ENCODE measurements around the gene CHI3L1. TPM values are rescaled to one million over a fixed set of nuclear protein-coding genes. Genes with fewer than 3 reads are reported as not detected.

CHI3L1 gene
- total RNA-seq, 1 donor from 2014 or later = 1.0 TPM

- Histone ChIP-seq H3K9ac (ENCODE audit: low read depth in 1 of 3, low read length in 3 of 3) (no peak overlapping the region), H3K36me3 (ENCODE audit: control insufficient read depth in 3 of 3, insufficient read depth in 3 of 3, low read length in 3 of 3) (no peaks in the 10 kb centered on the region)
Observed at GRCh38 chr1:203197625-203198024, 11.1 kb upstream of the CHI3L1 start.

GRCh38 chr1:203196371-203196770, 9.9 kb upstream of the CHI3L1 start:
- H3K9me3 ChIP-seq (ENCODE audit: control insufficient read depth in 3 of 3, low read length in 3 of 3) = no peaks in the 10 kb centered on the region
- no peaks in the 10 kb centered on the region for H3K27me3 ChIP-seq (ENCODE audit: control insufficient read depth in 3 of 3, insufficient read depth in 3 of 3, low read length in 3 of 3)
- H3K36me3 ChIP-seq (ENCODE audit: control insufficient read depth in 3 of 3, insufficient read depth in 3 of 3, low read length in 3 of 3) = no peaks in the 10 kb centered on the region
- peak overlapping the region; percentile 20 for H3K27ac ChIP-seq (ENCODE audit: low read depth, low read length)
- no peak overlapping the region for H3K4me3 ChIP-seq (ENCODE audit: low read length in 3 of 3)
- H3K9ac ChIP-seq (ENCODE audit: low read depth in 1 of 3, low read length in 3 of 3) = no peak overlapping the region
- H3K4me1 ChIP-seq (ENCODE audit: control insufficient read depth in 3 of 3, insufficient read depth in 3 of 3, low read length in 3 of 3) = peaks cover 22 to 49% (median 26%) of the 10 kb centered on the region in 3 donors

More at GRCh38 chr1:203197625-203198024, 11.1 kb upstream of the CHI3L1 start:
- Histone ChIP-seq H3K27ac (ENCODE audit: low read depth, low read length) (no peak overlapping the region), H3K27me3 (ENCODE audit: control insufficient read depth in 3 of 3, insufficient read depth in 3 of 3, low read length in 3 of 3) (no peaks in the 10 kb centered on the region), H3K4me1 (ENCODE audit: control insufficient read depth in 3 of 3, insufficient read depth in 3 of 3, low read length in 3 of 3) (peaks cover 22 to 60% (median 35%) of the 10 kb centered on the region in 3 donors), H3K4me3 (ENCODE audit: low read length in 3 of 3) (no peak overlapping the region), H3K9me3 (ENCODE audit: control insufficient read depth in 3 of 3, low read length in 3 of 3) (no peaks in the 10 kb centered on the region)

GRCh38 chr1:203190949-203191348, 4.4 kb upstream of the CHI3L1 start:
- peaks cover 0 to 3% (median 0%) of the 10 kb centered on the region in 3 donors for H3K9me3 ChIP-seq (ENCODE audit: control insufficient read depth in 3 of 3, low read length in 3 of 3)
- H3K4me1 ChIP-seq (ENCODE audit: control insufficient read depth in 3 of 3, insufficient read depth in 3 of 3, low read length in 3 of 3) = peaks cover 7 to 14% (median 8%) of the 10 kb centered on the region in 3 donors
- H3K27me3 ChIP-seq (ENCODE audit: control insufficient read depth in 3 of 3, insufficient read depth in 3 of 3, low read length in 3 of 3) = no peaks in the 10 kb centered on the region
- H3K36me3 ChIP-seq (ENCODE audit: control insufficient read depth in 3 of 3, insufficient read depth in 3 of 3, low read length in 3 of 3) = no peaks in the 10 kb centered on the region
- H3K9ac ChIP-seq (ENCODE audit: low read depth in 1 of 3, low read length in 3 of 3) = no peak overlapping the region
- no peak overlapping the region for H3K4me3 ChIP-seq (ENCODE audit: low read length in 3 of 3)
- H3K27ac ChIP-seq (ENCODE audit: low read depth, low read length) = no peak overlapping the region

- Histone ChIP-seq H3K9ac (ENCODE audit: low read depth in 1 of 3, low read length in 3 of 3) (no peak overlapping the region), H3K4me3 (ENCODE audit: low read length in 3 of 3) (no peak overlapping the region), H3K4me1 (ENCODE audit: control insufficient read depth in 3 of 3, insufficient read depth in 3 of 3, low read length in 3 of 3) (peaks cover 7 to 14% (median 8%) of the 10 kb centered on the region in 3 donors), H3K27ac (ENCODE audit: low read depth, low read length) (no peak overlapping the region), H3K9me3 (ENCODE audit: control insufficient read depth in 3 of 3, low read length in 3 of 3) (peaks cover 0 to 3% (median 0%) of the 10 kb centered on the region in 3 donors), H3K36me3 (ENCODE audit: control insufficient read depth in 3 of 3, insufficient read depth in 3 of 3, low read length in 3 of 3) (no peaks in the 10 kb centered on the region), H3K27me3 (ENCODE audit: control insufficient read depth in 3 of 3, insufficient read depth in 3 of 3, low read length in 3 of 3) (no peaks in the 10 kb centered on the region)
Observed at GRCh38 chr1:203189951-203190352, 3.4 kb upstream of the CHI3L1 start.

- H3K9ac ChIP-seq (ENCODE audit: low read depth in 1 of 3, low read length in 3 of 3) = no peak overlapping the region
- H3K36me3 ChIP-seq (ENCODE audit: control insufficient read depth in 3 of 3, insufficient read depth in 3 of 3, low read length in 3 of 3) = no peaks in the 10 kb centered on the region
- H3K4me3 ChIP-seq (ENCODE audit: low read length in 3 of 3) = no peak overlapping the region
- peaks cover 7 to 14% (median 8%) of the 10 kb centered on the region in 3 donors for H3K4me1 ChIP-seq (ENCODE audit: control insufficient read depth in 3 of 3, insufficient read depth in 3 of 3, low read length in 3 of 3)
- H3K27ac ChIP-seq (ENCODE audit: low read depth, low read length) = no peak overlapping the region
- H3K27me3 ChIP-seq (ENCODE audit: control insufficient read depth in 3 of 3, insufficient read depth in 3 of 3, low read length in 3 of 3) = no peaks in the 10 kb centered on the region
- H3K9me3 ChIP-seq (ENCODE audit: control insufficient read depth in 3 of 3, low read length in 3 of 3) = peaks cover 0 to 3% (median 0%) of the 10 kb centered on the region in 3 donors
Observed at GRCh38 chr1:203188686-203189232, 2.3 kb upstream of the CHI3L1 start.

GRCh38 chr1:203187689-203188264, 1.3 kb upstream of the CHI3L1 start:
- H3K4me3 ChIP-seq (ENCODE audit: low read length in 3 of 3) = no peak overlapping the region
- no peaks in the 10 kb centered on the region for H3K36me3 ChIP-seq (ENCODE audit: control insufficient read depth in 3 of 3, insufficient read depth in 3 of 3, low read length in 3 of 3)
- no peak overlapping the region for H3K27ac ChIP-seq (ENCODE audit: low read depth, low read length)
- H3K27me3 ChIP-seq (ENCODE audit: control insufficient read depth in 3 of 3, insufficient read depth in 3 of 3, low read length in 3 of 3) = no peaks in the 10 kb centered on the region
- peaks cover 7 to 14% (median 8%) of the 10 kb centered on the region in 3 donors for H3K4me1 ChIP-seq (ENCODE audit: control insufficient read depth in 3 of 3, insufficient read depth in 3 of 3, low read length in 3 of 3)
- H3K9me3 ChIP-seq (ENCODE audit: control insufficient read depth in 3 of 3, low read length in 3 of 3) = peaks cover 0 to 3% (median 0%) of the 10 kb centered on the region in 3 donors
- H3K9ac ChIP-seq (ENCODE audit: low read depth in 1 of 3, low read length in 3 of 3) = no peak overlapping the region

- Histone ChIP-seq H3K4me3 (ENCODE audit: low read length in 3 of 3) (no peak overlapping the region), H3K27ac (ENCODE audit: low read depth, low read length) (no peak overlapping the region), H3K36me3 (ENCODE audit: control insufficient read depth in 3 of 3, insufficient read depth in 3 of 3, low read length in 3 of 3) (no peaks in the 10 kb centered on the region), H3K9ac (ENCODE audit: low read depth in 1 of 3, low read length in 3 of 3) (peak overlapping the region in 1 of 3 donors; percentile 11), H3K9me3 (ENCODE audit: control insufficient read depth in 3 of 3, low read length in 3 of 3) (peaks cover 0 to 3% (median 0%) of the 10 kb centered on the region in 3 donors), H3K27me3 (ENCODE audit: control insufficient read depth in 3 of 3, insufficient read depth in 3 of 3, low read length in 3 of 3) (no peaks in the 10 kb centered on the region), H3K4me1 (ENCODE audit: control insufficient read depth in 3 of 3, insufficient read depth in 3 of 3, low read length in 3 of 3) (peaks cover 7 to 14% (median 8%) of the 10 kb centered on the region in 3 donors)
Observed at GRCh38 chr1:203187304-203187685, 791 bp upstream of the CHI3L1 start.

- Histone ChIP-seq H3K9ac (ENCODE audit: low read depth in 1 of 3, low read length in 3 of 3) (no peak overlapping the region), H3K4me3 (ENCODE audit: low read length in 3 of 3) (no peak overlapping the region), H3K36me3 (ENCODE audit: control insufficient read depth in 3 of 3, insufficient read depth in 3 of 3, low read length in 3 of 3) (no peaks in the 10 kb centered on the region), H3K9me3 (ENCODE audit: control insufficient read depth in 3 of 3, low read length in 3 of 3) (peaks cover 0 to 3% (median 0%) of the 10 kb centered on the region in 3 donors), H3K27me3 (ENCODE audit: control insufficient read depth in 3 of 3, insufficient read depth in 3 of 3, low read length in 3 of 3) (no peaks in the 10 kb centered on the region), H3K27ac (ENCODE audit: low read depth, low read length) (no peak overlapping the region), H3K4me1 (ENCODE audit: control insufficient read depth in 3 of 3, insufficient read depth in 3 of 3, low read length in 3 of 3) (peaks cover 7 to 14% (median 8%) of the 10 kb centered on the region in 3 donors)
Observed at GRCh38 chr1:203186091-203186445, 436 bp downstream of the CHI3L1 start.

- Histone ChIP-seq H3K9ac (ENCODE audit: low read depth in 1 of 3, low read length in 3 of 3) (no peak overlapping the region), H3K9me3 (ENCODE audit: control insufficient read depth in 3 of 3, low read length in 3 of 3) (peaks cover 0 to 3% (median 0%) of the 10 kb centered on the region in 3 donors), H3K36me3 (ENCODE audit: control insufficient read depth in 3 of 3, insufficient read depth in 3 of 3, low read length in 3 of 3) (no peaks in the 10 kb centered on the region), H3K27ac (ENCODE audit: low read depth, low read length) (no peak overlapping the region), H3K4me3 (ENCODE audit: low read length in 3 of 3) (no peak overlapping the region), H3K4me1 (ENCODE audit: control insufficient read depth in 3 of 3, insufficient read depth in 3 of 3, low read length in 3 of 3) (peaks cover 7 to 14% (median 8%) of the 10 kb centered on the region in 3 donors), H3K27me3 (ENCODE audit: control insufficient read depth in 3 of 3, insufficient read depth in 3 of 3, low read length in 3 of 3) (no peaks in the 10 kb centered on the region)
Observed at GRCh38 chr1:203185585-203185984, 919 bp downstream of the CHI3L1 start.

GRCh38 chr1:203185061-203185461, 1.4 kb downstream of the CHI3L1 start:
- Histone ChIP-seq H3K4me1 (ENCODE audit: control insufficient read depth in 3 of 3, insufficient read depth in 3 of 3, low read length in 3 of 3) (peaks cover 7 to 14% (median 8%) of the 10 kb centered on the region in 3 donors), H3K27ac (ENCODE audit: low read depth, low read length) (no peak overlapping the region), H3K9ac (ENCODE audit: low read depth in 1 of 3, low read length in 3 of 3) (no peak overlapping the region), H3K27me3 (ENCODE audit: control insufficient read depth in 3 of 3, insufficient read depth in 3 of 3, low read length in 3 of 3) (no peaks in the 10 kb centered on the region), H3K9me3 (ENCODE audit: control insufficient read depth in 3 of 3, low read length in 3 of 3) (peaks cover 0 to 3% (median 0%) of the 10 kb centered on the region in 3 donors), H3K4me3 (ENCODE audit: low read length in 3 of 3) (no peak overlapping the region), H3K36me3 (ENCODE audit: control insufficient read depth in 3 of 3, insufficient read depth in 3 of 3, low read length in 3 of 3) (no peaks in the 10 kb centered on the region)

All from skeletal muscle tissue (tissue), 4 donors.